ENCODE data around the gene CCDC179. TPM values are rescaled to one million over a fixed set of nuclear protein-coding genes. Genes with fewer than 3 reads are reported as not detected.

Gene CCDC179
- total and polyA plus RNA-seq, 12 donors = not detected

GRCh38 chr11:22797047-22797446 is 63.2 kb downstream of the CCDC179 start:
- no peak overlapping the region for H3K4me3 ChIP-seq
- H3K36me3 ChIP-seq (replicated peaks in 1 of 2) = no peaks in the 10 kb centered on the region
- 62 to 89% (median 80%) methylated on average over 3 of the region's 3 CpGs for WGBS, 4 donors
- intact Hi-C loops (cut with DNase I) = no loop called here
- TF ChIP-seq CTCF (IDR thresholded peaks at IDR 0.05) = no peak
- no peak for TF ChIP-seq POLR2A (IDR thresholded peaks at IDR 0.05)
- H3K27me3 ChIP-seq = no peaks in the 10 kb centered on the region
- H3K27ac ChIP-seq = no peak overlapping the region
- no peak for DNase-seq
- no peaks in the 10 kb centered on the region for H3K4me1 ChIP-seq (replicated peaks in 1 of 2)
- H3K9me3 ChIP-seq (replicated peaks in 1 of 3) = no peaks in the 10 kb centered on the region

Other genes with a start within 250 kb of the CCDC179 start
- gene FANCF, start 234.7 kb downstream of the CCDC179 start, total RNA-seq = 10 to 100 TPM in 5 of 9 donors, 1 to 10 TPM in 4; 6.0 to 16.1 (median 10.0) TPM
- gene FANCF, start 234.7 kb downstream of the CCDC179 start, polyA plus RNA-seq = 10 to 100 TPM in 1 of 3 donors, 1 to 10 TPM in 2; 5.7 to 14.1 (median 6.6) TPM
- 10 to 100 TPM in 1 of 9 donors, 1 to 10 TPM in 8; 1.2 to 14.8 (median 2.6) TPM for gene GAS2, start 193.9 kb downstream of the CCDC179 start, total RNA-seq
- 1 to 10 TPM in 1 of 3 donors, under 1 TPM in 2; 0.56 to 1.4 (median 0.61) TPM for gene GAS2, start 193.9 kb downstream of the CCDC179 start, polyA plus RNA-seq
- 10 to 100 TPM in 6 of 9 donors, 1 to 10 TPM in 3; 5.1 to 32.0 (median 12.9) TPM for gene SVIP, start 30.7 kb downstream of the CCDC179 start, total RNA-seq
- 10 to 100 TPM; 15.6 to 31.6 (median 21.0) TPM for gene SVIP, start 30.7 kb downstream of the CCDC179 start, polyA plus RNA-seq

All from adrenal gland (tissue), 12 donors.